Naive thymus-derived CD4-positive, alpha-beta T cell (primary cell): ENCODE results near the gene ZNF467. TPM values are rescaled to one million over a fixed set of nuclear protein-coding genes. Genes with fewer than 3 reads are reported as not detected.

Experiments
- ATAC-seq: fragments of 150-1000 bp; cut with Tn5 transposase; 2 replicates; pipeline ENCODE4 v1.10.0; 2021; ENCODE audit warnings: mild to moderate bottlenecking, moderate library complexity
- CTCF ChIA-PET: fragments of 350-600 bp; sonication (Branson Sonifier 250); formaldehyde crosslinking; loops from one replicate; lab custom pipeline; 2021; ENCODE audit warnings: antibody characterized with exemption; lab: Charles Lee
- POLR2A ChIA-PET: fragments of 350-600 bp; sonication (Branson Sonifier 250); formaldehyde crosslinking; loops from one replicate; lab custom pipeline; 2021; ENCODE audit warnings: antibody characterized with exemption, inconsistent platforms; lab: Charles Lee
- DNase-seq, 9 donors: peaks; one replicate each; pipeline versions ENCODE4 v3.0.0 to v3.0.0-alpha.2; 2020 to 2022; ENCODE audit warnings: mixed read lengths in 1 of 9
- H3K27ac ChIP-seq: one replicate; pipeline ENCODE4 v1.7.0; 2013; ENCODE audit warnings: mild to moderate bottlenecking, low read depth, low read length, moderate library complexity
- H3K27me3 ChIP-seq, 2 donors: one replicate each; pipeline ENCODE4 v1.7.0; 2013; ENCODE audit warnings: low read length in 2 of 2, mild to moderate bottlenecking in 2 of 2, moderate library complexity in 2 of 2; ENCODE audit not compliant: control insufficient read depth in 2 of 2, insufficient read depth in 2 of 2
- H3K36me3 ChIP-seq, 3 experiments: 1 replicate in 2 of 3; 2 replicates in 1 of 3; pipeline ENCODE4 v1.7.0; 2013; ENCODE audit warnings: low read length in 3 of 3, mild to moderate bottlenecking in 3 of 3, moderate library complexity in 1 of 3; ENCODE audit not compliant: insufficient read depth in 3 of 3, control insufficient read depth in 2 of 3
- H3K4me1 ChIP-seq, 2 donors: one replicate each; pipeline ENCODE4 v1.7.0; 2013; ENCODE audit warnings: low read length in 2 of 2, mild to moderate bottlenecking in 2 of 2, moderate library complexity in 1 of 2; ENCODE audit not compliant: control insufficient read depth in 2 of 2, insufficient read depth in 2 of 2
- H3K4me3 ChIP-seq: 2 replicates; pipeline ENCODE4 v1.7.0; 2013; ENCODE audit warnings: mild to moderate bottlenecking, low read length
- H3K9me3 ChIP-seq, 3 experiments: 1 replicate in 2 of 3; 2 replicates in 1 of 3; pipeline ENCODE4 v1.7.0; 2013; ENCODE audit warnings: low read length in 3 of 3; ENCODE audit not compliant: control insufficient read depth in 2 of 3
- H3K27ac Mint-ChIP-seq, 9 donors: one replicate each; pipeline ENCODE4 v1.8.0; 2020 to 2022; ENCODE audit warnings: mixed read lengths in 9 of 9, mild to moderate bottlenecking in 8 of 9, moderate library complexity in 5 of 9, inconsistent platforms in 2 of 9
- H3K27me3 Mint-ChIP-seq, 5 donors: one replicate each; pipeline ENCODE4 v1.8.0; 2021 to 2022; ENCODE audit warnings: mixed read lengths in 5 of 5, mild to moderate bottlenecking in 1 of 5
- H3K36me3 Mint-ChIP-seq, 5 donors: one replicate each; pipeline ENCODE4 v1.8.0; 2020 to 2022; ENCODE audit warnings: mixed read lengths in 5 of 5, mild to moderate bottlenecking in 3 of 5, inconsistent platforms in 1 of 5
- H3K4me1 Mint-ChIP-seq, 7 donors: one replicate each; pipeline ENCODE4 v1.8.0; 2020 to 2022; ENCODE audit warnings: mixed read lengths in 7 of 7, mild to moderate bottlenecking in 3 of 7, inconsistent platforms in 1 of 7
- H3K4me3 Mint-ChIP-seq, 10 donors: one replicate each; pipeline ENCODE4 v1.8.0; 2020 to 2022; ENCODE audit warnings: mild to moderate bottlenecking in 10 of 10, mixed read lengths in 10 of 10, moderate library complexity in 6 of 10, inconsistent platforms in 2 of 10
- H3K9me3 Mint-ChIP-seq, 11 donors: one replicate each; pipeline ENCODE4 v1.8.0; 2020 to 2022; ENCODE audit warnings: mixed read lengths in 11 of 11, mild to moderate bottlenecking in 4 of 11, inconsistent platforms in 1 of 11, moderate library complexity in 1 of 11
- intact Hi-C, 2 donors: fragments of 100-400 bp; cut with micrococcal nuclease; formaldehyde crosslinking; loops; one replicate each; pipeline ENCODE4 v1.15.1; 2023
- polyA plus RNA-seq, 2 donors: library from polyadenylated mRNA; unstranded; fragments of 300-500 nt; fragmentation: Illumina TruSeq; gene quantifications; one replicate each; pipeline ENCODE4 v1.2.3, GENCODE V29; 2021
- total RNA-seq, 6 experiments: library from RNA in 5 of 6; stranded (reverse) in 5 of 6; gene quantifications; 1 replicate in 5 of 6; 2 replicates in 1 of 6; pipeline ENCODE4 v1.2.3 and lab custom pipeline; 2021 to 2026

ZNF467 gene
- 10 to 100 TPM in 1 of 5 experiments, 1 to 10 TPM in 3, under 1 TPM in 1; 0.17 to 33.1 (median 4.5) TPM for total RNA-seq
- polyA plus RNA-seq: 1 to 10 TPM; 6.8 to 9.8 TPM
- 3.8 reads per million, percentile 19 among the genes with 10 or more reads in this experiment for total RNA-seq (lab: John Stamatoyannopoulos, UW)

- H3K9me3 Mint-ChIP-seq: no peaks in the 10 kb centered on the region
- H3K36me3 Mint-ChIP-seq: peaks cover 0 to under 1% (median 0%) of the 10 kb centered on the region in 5 donors
- intact Hi-C loops: loop anchor here (1.0 to 10.0 kb wide), 6 partner anchors 59 to 1579 kb away; partner anchors contain the start of genes ATP6V0E2 (in 1 of the 2), CHPF2 (in 1 of the 2) and ZNF783 (in 1 of the 2)
- Histone ChIP-seq H3K4me1 (peaks cover 5 to 8% of the 10 kb centered on the region in 2 donors), H3K27ac (peak within 1 kb of the TSS; percentile 45), H3K27me3 (no peaks in the 10 kb centered on the region), H3K9me3 (no peaks in the 10 kb centered on the region), H3K36me3 (peaks cover 0 to 13% (median 0%) of the 10 kb centered on the region in 3 experiments), H3K4me3 (peak within 1 kb of the TSS; percentile 48)
- peak; percentile 36 for ATAC-seq
- peak in 7 of 9 donors; percentile 31 to 66 (median 53) for DNase-seq
- H3K4me3 Mint-ChIP-seq: peak within 1 kb of the TSS; percentile 72 to 89 (median 84)
- H3K27me3 Mint-ChIP-seq: peaks cover 0 to 43% (median 0%) of the 10 kb centered on the region in 5 donors
- peak within 1 kb of the TSS in 5 of 9 donors; percentile 28 to 84 (median 65) for H3K27ac Mint-ChIP-seq
- POLR2A ChIA-PET: no interaction called here
- CTCF ChIA-PET: no interaction called here
- peaks cover 2 to 24% (median 17%) of the 10 kb centered on the region in 7 donors for H3K4me1 Mint-ChIP-seq
These were observed at the start of gene ZNF467 for GRCh38 chr7:149773446-149774236. TSS of gene ZNF467 (minus strand) at chr7:149773588. CDS start at chr7:149771032, 2,556 bp downstream.

- no peak overlapping the region for H3K27ac Mint-ChIP-seq
- H3K4me3 Mint-ChIP-seq: no peak overlapping the region
- no peaks in the 10 kb centered on the region for H3K36me3 Mint-ChIP-seq
- ATAC-seq (no peak), DNase-seq (no peak)
- intact Hi-C loops: no loop called here
- no peaks in the 10 kb centered on the region for H3K9me3 ChIP-seq
- H3K27me3 ChIP-seq: no peaks in the 10 kb centered on the region
- ChIA-PET POLR2A (no interaction called here), CTCF (no interaction called here)
- H3K4me1 Mint-ChIP-seq: no peaks in the 10 kb centered on the region
- H3K4me3 ChIP-seq: no peak overlapping the region
- H3K9me3 Mint-ChIP-seq: no peaks in the 10 kb centered on the region
- no peaks in the 10 kb centered on the region for H3K4me1 ChIP-seq
- no peaks in the 10 kb centered on the region for H3K27me3 Mint-ChIP-seq
- no peak overlapping the region for H3K27ac ChIP-seq
- no peaks in the 10 kb centered on the region for H3K36me3 ChIP-seq
These were observed 49.1 kb upstream of the ZNF467 start for GRCh38 chr7:149822353-149822943.

GRCh38 chr7:149821191-149822148, 48.1 kb upstream of the ZNF467 start:
- H3K9me3 ChIP-seq: no peaks in the 10 kb centered on the region
- no peak overlapping the region for H3K27ac ChIP-seq
- Mint-ChIP-seq H3K36me3 (no peaks in the 10 kb centered on the region), H3K27me3 (no peaks in the 10 kb centered on the region), H3K27ac (no peak overlapping the region), H3K9me3 (no peaks in the 10 kb centered on the region), H3K4me3 (no peak overlapping the region), H3K4me1 (peaks cover 0 to 2% (median 0%) of the 10 kb centered on the region in 7 donors)
- POLR2A ChIA-PET: interaction anchor here (0.6 kb wide), 1 partner anchor 45 kb away, joined by 3 read pairs; no protein-coding TSS in a partner anchor
- no peaks in the 10 kb centered on the region for H3K4me1 ChIP-seq
- DNase-seq: no peak
- CTCF ChIA-PET: no interaction called here
- no peaks in the 10 kb centered on the region for H3K27me3 ChIP-seq
- H3K36me3 ChIP-seq: no peaks in the 10 kb centered on the region
- intact Hi-C loops: no loop called here
- no peak overlapping the region for H3K4me3 ChIP-seq
- ATAC-seq: no peak

GRCh38 chr7:149820622-149821190, 47.3 kb upstream of the ZNF467 start:
- ATAC-seq (no peak), DNase-seq (no peak)
- ChIA-PET POLR2A (interaction anchor here (0.6 kb wide), 1 partner anchor 45 kb away, joined by 3 read pairs; no protein-coding TSS in a partner anchor), CTCF (no interaction called here)
- no peaks in the 10 kb centered on the region for H3K36me3 ChIP-seq
- no peak overlapping the region for H3K27ac ChIP-seq
- H3K27me3 ChIP-seq: no peaks in the 10 kb centered on the region
- no peak overlapping the region for H3K4me3 ChIP-seq
- no peaks in the 10 kb centered on the region for H3K9me3 ChIP-seq
- no peaks in the 10 kb centered on the region for H3K4me1 ChIP-seq
- Mint-ChIP-seq H3K27ac (no peak overlapping the region), H3K36me3 (no peaks in the 10 kb centered on the region), H3K9me3 (no peaks in the 10 kb centered on the region), H3K27me3 (no peaks in the 10 kb centered on the region), H3K4me1 (peaks cover 0 to 2% (median 0%) of the 10 kb centered on the region in 7 donors), H3K4me3 (no peak overlapping the region)
- intact Hi-C loops: no loop called here

GRCh38 chr7:149819961-149820340, 46.6 kb upstream of the ZNF467 start:
- Histone ChIP-seq H3K4me1 (no peaks in the 10 kb centered on the region), H3K27ac (no peak overlapping the region), H3K36me3 (no peaks in the 10 kb centered on the region), H3K27me3 (no peaks in the 10 kb centered on the region), H3K9me3 (no peaks in the 10 kb centered on the region), H3K4me3 (no peak overlapping the region)
- H3K9me3 Mint-ChIP-seq: no peaks in the 10 kb centered on the region
- H3K4me1 Mint-ChIP-seq: peaks cover 0 to 2% (median 0%) of the 10 kb centered on the region in 7 donors
- intact Hi-C loops: no loop called here
- DNase-seq: no peak
- no peak for ATAC-seq
- ChIA-PET CTCF (no interaction called here), POLR2A (no interaction called here)
- H3K36me3 Mint-ChIP-seq: no peaks in the 10 kb centered on the region
- no peak overlapping the region for H3K27ac Mint-ChIP-seq
- H3K4me3 Mint-ChIP-seq: no peak overlapping the region
- H3K27me3 Mint-ChIP-seq: no peaks in the 10 kb centered on the region
